Measurements from ENCODE around the gene KIF21A. TPM values are rescaled to one million over a fixed set of nuclear protein-coding genes. Genes with fewer than 3 reads are reported as not detected.

KIF21A gene
- total and polyA plus RNA-seq, 2 of the 13 experiments (the other 11 are each of a cell fraction or from before 2014, with no cell fraction given), result 20.6 to 39.7 TPM

GRCh38 chr12:39442831-39443080 lies 164 bp downstream of the KIF21A start (continued):
- TF ChIP-seq FLYWCH1 (CRISPR knock-in tag; IDR thresholded peaks at IDR 0.05) (no peak), NKX3-1 (CRISPR knock-in tag; IDR thresholded peaks at IDR 0.05) (peak; percentile 71; the same call in 1 of the 2 replicates), E2F2 (CRISPR knock-in tag; IDR thresholded peaks at IDR 0.05; ENCODE audit: borderline replicate concordance) (no peak), ZNF292 (CRISPR knock-in tag; IDR thresholded peaks at IDR 0.05; ENCODE audit: borderline replicate concordance, low read depth) (no peak), ZNF772 (CRISPR knock-in tag; IDR thresholded peaks at IDR 0.05) (no peak), GFI1 (CRISPR knock-in tag; IDR thresholded peaks at IDR 0.05; ENCODE audit: borderline replicate concordance) (0 out of 2 replicates have a peak, but pooled peaks have one; percentile 8), TCF7L2 (IDR thresholded peaks at IDR 0.05; ENCODE audit: low read depth, low read length) (no peak), ZBTB1 (CRISPR knock-in tag; IDR thresholded peaks at IDR 0.05; ENCODE audit: borderline replicate concordance) (no peak), ZNF83 (CRISPR knock-in tag; IDR thresholded peaks at IDR 0.05; ENCODE audit: borderline replicate concordance) (no peak), ZNF580 (CRISPR knock-in tag; IDR thresholded peaks at IDR 0.05; ENCODE audit: borderline replicate concordance, low read depth) (no peak), PRPF4 (IDR thresholded peaks at IDR 0.05; ENCODE audit: low read depth, low read length, poor library complexity, severe bottlenecking) (no peak), ASH2L (IDR thresholded peaks at IDR 0.05; ENCODE audit: insufficient read length, low read depth, low read length) (no peak), ZNF605 (CRISPR knock-in tag; IDR thresholded peaks at IDR 0.05) (no peak), TBP (CRISPR knock-in tag; IDR thresholded peaks at IDR 0.05) (no peak), ZNF841 (CRISPR knock-in tag; IDR thresholded peaks at IDR 0.05; ENCODE audit: borderline replicate concordance) (no peak), ZNF432 (CRISPR knock-in tag; IDR thresholded peaks at IDR 0.05; ENCODE audit: borderline replicate concordance) (no peak), ZNF773 (CRISPR knock-in tag; IDR thresholded peaks at IDR 0.05; ENCODE audit: borderline replicate concordance) (no peak), XRCC5 (optimal IDR thresholded peaks at IDR 0.05; ENCODE audit: low read length) (no peak), ZNF792 (CRISPR knock-in tag; IDR thresholded peaks at IDR 0.05) (no peak), ZNF138 (CRISPR knock-in tag; IDR thresholded peaks at IDR 0.05; ENCODE audit: low read depth) (no peak), MYNN (CRISPR knock-in tag; IDR thresholded peaks at IDR 0.05; ENCODE audit: low read depth) (peak; percentile 60; the same call in 1 of the 2 replicates), RBM22 (optimal IDR thresholded peaks at IDR 0.05; ENCODE audit: low read length) (no peak), CHCHD3 (CRISPR knock-in tag; IDR thresholded peaks at IDR 0.05) (no peak)
- TF ChIP-seq, protein P1, sequence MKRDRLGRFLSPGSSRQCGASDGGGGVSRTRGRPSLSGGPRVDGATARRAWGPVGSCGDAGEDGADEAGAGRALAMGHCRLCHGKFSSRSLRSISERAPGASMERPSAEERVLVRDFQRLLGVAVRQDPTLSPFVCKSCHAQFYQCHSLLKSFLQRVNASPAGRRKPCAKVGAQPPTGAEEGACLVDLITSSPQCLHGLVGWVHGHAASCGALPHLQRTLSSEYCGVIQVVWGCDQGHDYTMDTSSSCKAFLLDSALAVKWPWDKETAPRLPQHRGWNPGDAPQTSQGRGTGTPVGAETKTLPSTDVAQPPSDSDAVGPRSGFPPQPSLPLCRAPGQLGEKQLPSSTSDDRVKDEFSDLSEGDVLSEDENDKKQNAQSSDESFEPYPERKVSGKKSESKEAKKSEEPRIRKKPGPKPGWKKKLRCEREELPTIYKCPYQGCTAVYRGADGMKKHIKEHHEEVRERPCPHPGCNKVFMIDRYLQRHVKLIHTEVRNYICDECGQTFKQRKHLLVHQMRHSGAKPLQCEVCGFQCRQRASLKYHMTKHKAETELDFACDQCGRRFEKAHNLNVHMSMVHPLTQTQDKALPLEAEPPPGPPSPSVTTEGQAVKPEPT (CRISPR knock-in tag; IDR thresholded peaks at IDR 0.05; ENCODE audit: low read depth), result no peak
- TF ChIP-seq, protein P2, sequence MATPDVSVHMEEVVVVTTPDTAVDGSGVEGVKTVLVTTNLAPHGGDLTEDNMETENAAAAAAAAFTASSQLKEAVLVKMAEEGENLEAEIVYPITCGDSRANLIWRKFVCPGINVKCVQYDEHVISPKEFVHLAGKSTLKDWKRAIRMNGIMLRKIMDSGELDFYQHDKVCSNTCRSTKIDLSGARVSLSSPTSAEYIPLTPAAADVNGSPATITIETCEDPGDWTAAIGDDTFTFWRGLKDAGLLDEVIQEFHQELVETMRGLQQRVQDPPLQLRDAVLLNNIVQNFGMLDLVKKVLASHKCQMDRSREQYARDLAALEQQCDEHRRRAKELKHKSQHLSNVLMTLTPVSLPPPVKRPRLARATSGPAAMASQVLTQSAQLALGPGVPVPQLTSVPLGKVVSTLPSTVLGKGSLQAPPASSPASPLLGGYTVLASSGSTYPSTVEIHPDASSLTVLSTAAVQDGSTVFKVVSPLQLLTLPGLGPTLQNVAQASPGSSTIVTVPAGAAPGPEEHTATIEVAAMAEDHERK (CRISPR knock-in tag; IDR thresholded peaks at IDR 0.05; ENCODE audit: low read depth), result no peak
- TF ChIP-seq, protein P3, sequence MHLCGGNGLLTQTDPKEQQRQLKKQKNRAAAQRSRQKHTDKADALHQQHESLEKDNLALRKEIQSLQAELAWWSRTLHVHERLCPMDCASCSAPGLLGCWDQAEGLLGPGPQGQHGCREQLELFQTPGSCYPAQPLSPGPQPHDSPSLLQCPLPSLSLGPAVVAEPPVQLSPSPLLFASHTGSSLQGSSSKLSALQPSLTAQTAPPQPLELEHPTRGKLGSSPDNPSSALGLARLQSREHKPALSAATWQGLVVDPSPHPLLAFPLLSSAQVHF (CRISPR knock-in tag; IDR thresholded peaks at IDR 0.05), result no peak
- TF ChIP-seq, protein P4, sequence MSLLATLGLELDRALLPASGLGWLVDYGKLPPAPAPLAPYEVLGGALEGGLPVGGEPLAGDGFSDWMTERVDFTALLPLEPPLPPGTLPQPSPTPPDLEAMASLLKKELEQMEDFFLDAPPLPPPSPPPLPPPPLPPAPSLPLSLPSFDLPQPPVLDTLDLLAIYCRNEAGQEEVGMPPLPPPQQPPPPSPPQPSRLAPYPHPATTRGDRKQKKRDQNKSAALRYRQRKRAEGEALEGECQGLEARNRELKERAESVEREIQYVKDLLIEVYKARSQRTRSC (CRISPR knock-in tag; IDR thresholded peaks at IDR 0.05; ENCODE audit: low read depth), result no peak
